ENCODE data around the gene TAF10. TPM values are rescaled to one million over a fixed set of nuclear protein-coding genes. Genes with fewer than 3 reads are reported as not detected.

TAF10 gene
- polyA plus RNA-seq, 4 donors: 62.6 to 133 (median 105) TPM

DNA sequence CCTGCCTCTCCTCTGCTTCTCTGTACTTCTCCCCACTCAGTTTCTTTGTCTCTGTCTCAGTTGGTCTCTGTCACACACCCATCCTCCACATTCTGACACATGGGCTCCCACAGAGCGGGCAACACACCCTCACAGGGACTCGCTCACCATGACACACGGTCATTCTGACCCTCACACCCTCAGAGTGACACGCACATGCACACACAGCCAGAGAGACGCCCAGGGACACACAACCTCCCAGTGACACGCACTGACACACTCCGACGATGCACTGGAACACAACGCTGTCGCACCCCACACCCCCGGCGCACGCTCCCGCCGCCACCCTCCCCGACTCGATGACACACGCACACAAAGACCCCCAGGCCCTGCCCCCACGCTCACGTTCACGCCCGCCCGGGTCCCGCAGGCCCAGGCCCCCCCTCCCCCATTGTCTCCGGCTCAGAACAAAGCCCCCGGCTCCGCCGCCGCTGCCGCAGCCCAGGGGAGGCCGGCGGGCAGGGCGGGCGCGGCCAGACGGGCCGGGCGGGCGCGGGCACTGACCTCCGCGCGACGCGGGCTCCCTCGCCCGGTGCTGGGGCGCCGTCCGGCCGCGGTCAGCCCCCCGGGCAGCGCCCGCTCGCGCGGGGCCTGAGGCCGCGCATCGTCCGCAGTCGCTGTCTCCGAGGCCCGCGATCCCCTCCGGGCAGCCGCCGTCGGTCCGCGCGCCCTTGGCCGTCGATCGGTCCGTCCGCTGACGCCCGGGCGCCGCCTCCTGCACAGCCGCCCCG is 43.2 kb upstream of the TAF10 start:
- Histone ChIP-seq H3K36me3 (ENCODE audit: control insufficient read depth in 3 of 3, insufficient read depth in 2 of 3, low read depth in 1 of 3, low read length in 3 of 3) (peaks cover 0 to 1% (median 0%) of the 10 kb centered on the region in 3 donors), H3K27ac (ENCODE audit: low read depth in 1 of 3, low read length in 2 of 3) (peak overlapping the region in 2 of 3 donors; percentile 55 to 75), H3K4me1 (ENCODE audit: control insufficient read depth in 3 of 3, insufficient read depth in 2 of 3, low read depth in 1 of 3, low read length in 2 of 3) (peaks cover 0 to 3% (median 0%) of the 10 kb centered on the region in 3 donors), H3K27me3 (ENCODE audit: control insufficient read depth in 3 of 3, insufficient read depth in 3 of 3, low read length in 3 of 3) (peaks cover 0 to 51% (median 0%) of the 10 kb centered on the region in 3 donors), H3K9me3 (ENCODE audit: control insufficient read depth in 2 of 2, insufficient read depth in 1 of 2, low read depth in 1 of 2, low read length in 1 of 2) (no peaks in the 10 kb centered on the region), H3K4me3 (ENCODE audit: low read depth in 1 of 3, low read length in 3 of 3) (peak overlapping the region; percentile 21 to 55 (median 54))
- FAIRE-seq: no peak
- 3 to 14% (median 8%) methylated on average over 27 to 84 of the region's 84 CpGs for WGBS, 3 donors
- peak in 1 of 2 donors; percentile 40 for DNase-seq

DNA sequence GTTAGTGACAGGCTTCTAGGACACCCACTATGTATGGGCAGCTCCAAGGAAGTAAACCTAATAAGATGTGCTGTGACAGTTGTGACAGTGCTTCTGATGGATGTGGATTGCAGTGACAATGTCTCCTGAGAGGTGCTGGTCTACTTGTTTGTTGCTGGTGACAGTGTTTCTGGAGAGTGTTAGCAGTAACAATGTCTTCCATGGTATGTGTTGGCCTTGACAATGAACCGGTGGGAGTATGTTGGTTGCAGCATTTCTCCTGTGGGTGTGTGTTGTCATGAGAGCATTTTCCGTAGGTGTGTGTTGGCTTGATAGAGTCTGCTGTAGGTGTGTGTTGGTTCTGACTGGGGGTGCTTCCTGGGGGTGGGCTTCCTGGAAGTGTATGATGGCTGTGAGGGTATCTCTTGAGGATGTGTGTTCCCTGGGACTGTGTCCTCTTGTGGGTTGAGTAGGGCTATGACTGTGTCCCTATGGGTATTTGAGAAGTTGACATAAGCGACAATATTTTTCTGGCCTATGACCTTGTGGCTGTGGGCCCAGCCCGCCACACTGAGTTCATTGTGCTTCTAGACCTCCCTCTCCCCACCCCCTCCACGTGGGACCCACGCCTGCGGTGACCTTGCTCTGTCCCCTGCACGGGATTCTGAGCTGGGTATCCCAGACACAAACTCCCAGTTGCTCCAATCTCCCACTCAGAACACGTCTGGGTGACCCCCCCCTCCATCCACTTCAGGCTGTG is 42.4 kb upstream of the TAF10 start:
- Histone ChIP-seq H3K27ac (ENCODE audit: low read depth in 1 of 3, low read length in 2 of 3) (peak overlapping the region in 2 of 3 donors; percentile 55 to 71), H3K4me3 (ENCODE audit: low read depth in 1 of 3, low read length in 3 of 3) (peak overlapping the region in 1 of 3 donors; percentile 55), H3K27me3 (ENCODE audit: control insufficient read depth in 3 of 3, insufficient read depth in 3 of 3, low read length in 3 of 3) (peaks cover 0 to 58% (median 0%) of the 10 kb centered on the region in 3 donors), H3K4me1 (ENCODE audit: control insufficient read depth in 3 of 3, insufficient read depth in 2 of 3, low read depth in 1 of 3, low read length in 2 of 3) (peaks cover 0 to 3% (median under 1%) of the 10 kb centered on the region in 3 donors), H3K36me3 (ENCODE audit: control insufficient read depth in 3 of 3, insufficient read depth in 2 of 3, low read depth in 1 of 3, low read length in 3 of 3) (peaks cover 0 to 3% (median 0%) of the 10 kb centered on the region in 3 donors), H3K9me3 (ENCODE audit: control insufficient read depth in 2 of 2, insufficient read depth in 1 of 2, low read depth in 1 of 2, low read length in 1 of 2) (no peaks in the 10 kb centered on the region)
- 52 to 55% (median 54%) methylated on average over 9 of the region's 9 CpGs for WGBS, 3 donors
- DNase-seq (no peak), FAIRE-seq (no peak)

DNA sequence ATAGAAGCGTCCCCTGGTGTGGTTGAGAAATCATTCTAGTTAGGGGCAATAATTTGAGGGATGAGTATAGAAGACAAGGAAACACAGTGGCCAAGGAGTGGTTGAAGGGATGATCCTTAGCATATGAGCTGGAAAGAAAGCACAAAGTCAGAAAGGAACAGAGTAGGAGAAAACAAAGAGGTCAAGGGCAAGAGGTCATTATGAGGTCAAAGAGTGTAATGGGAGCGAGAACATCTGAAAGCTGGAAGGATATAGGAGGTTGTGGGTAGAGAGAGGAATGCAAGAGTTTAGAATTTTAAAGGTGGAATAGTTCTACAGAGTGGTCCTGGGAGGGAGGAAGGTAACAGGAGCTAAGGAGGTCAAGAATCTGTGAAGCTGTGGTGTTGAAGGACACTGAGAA is 41.6 kb upstream of the TAF10 start:
- Histone ChIP-seq H3K27ac (ENCODE audit: low read depth in 1 of 3, low read length in 2 of 3) (no peak overlapping the region), H3K36me3 (ENCODE audit: control insufficient read depth in 3 of 3, insufficient read depth in 2 of 3, low read depth in 1 of 3, low read length in 3 of 3) (peaks cover 0 to 3% (median 0%) of the 10 kb centered on the region in 3 donors)
- 87 to 95% (median 92%) methylated on average over 2 of the region's 2 CpGs for WGBS, 3 donors

DNA sequence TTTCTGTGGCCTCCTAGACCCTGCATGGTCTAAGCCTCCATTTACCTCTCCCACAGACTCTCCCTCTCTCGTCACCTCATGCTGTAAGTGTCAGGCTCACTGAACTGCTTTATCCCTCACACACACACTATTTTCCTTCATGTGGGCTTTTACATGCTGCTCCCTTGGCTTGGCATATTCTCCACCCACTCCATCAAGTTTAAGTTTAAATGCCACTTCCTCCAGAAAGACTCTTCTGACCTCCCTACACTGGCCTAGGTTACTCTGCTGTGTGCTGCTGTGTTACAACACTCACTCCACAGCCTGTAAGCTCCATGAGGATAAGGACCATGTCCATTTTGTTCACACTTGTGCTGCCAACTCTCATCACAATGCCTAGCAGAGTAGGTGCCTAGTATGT is 41.1 kb upstream of the TAF10 start:
- Histone ChIP-seq H3K27me3 (ENCODE audit: control insufficient read depth in 3 of 3, insufficient read depth in 3 of 3, low read length in 3 of 3) (peaks cover 0 to 55% (median 0%) of the 10 kb centered on the region in 3 donors), H3K27ac (ENCODE audit: low read depth in 1 of 3, low read length in 2 of 3) (no peak overlapping the region), H3K4me3 (ENCODE audit: low read depth in 1 of 3, low read length in 3 of 3) (no peak overlapping the region), H3K36me3 (ENCODE audit: control insufficient read depth in 3 of 3, insufficient read depth in 2 of 3, low read depth in 1 of 3, low read length in 3 of 3) (peaks cover 0 to 3% (median 0%) of the 10 kb centered on the region in 3 donors), H3K9me3 (ENCODE audit: control insufficient read depth in 2 of 2, insufficient read depth in 1 of 2, low read depth in 1 of 2, low read length in 1 of 2) (no peaks in the 10 kb centered on the region), H3K4me1 (ENCODE audit: control insufficient read depth in 3 of 3, insufficient read depth in 2 of 3, low read depth in 1 of 3, low read length in 2 of 3) (peaks cover 0 to 6% (median 3%) of the 10 kb centered on the region in 3 donors)
- no peak for FAIRE-seq
- DNase-seq: no peak
- WGBS, 3 donors: 89 to 96% (median 91%) methylated on average over 1 of the region's 1 CpG

More for the DNA sequence above, 41.6 kb upstream of the TAF10 start:
- no peak for FAIRE-seq
- H3K9me3 ChIP-seq (ENCODE audit: control insufficient read depth in 2 of 2, insufficient read depth in 1 of 2, low read depth in 1 of 2, low read length in 1 of 2): no peaks in the 10 kb centered on the region
- no peak for DNase-seq
- peaks cover 0 to 3% (median 3%) of the 10 kb centered on the region in 3 donors for H3K4me1 ChIP-seq (ENCODE audit: control insufficient read depth in 3 of 3, insufficient read depth in 2 of 3, low read depth in 1 of 3, low read length in 2 of 3)
- no peak overlapping the region for H3K4me3 ChIP-seq (ENCODE audit: low read depth in 1 of 3, low read length in 3 of 3)
- H3K27me3 ChIP-seq (ENCODE audit: control insufficient read depth in 3 of 3, insufficient read depth in 3 of 3, low read length in 3 of 3): peaks cover 0 to 55% (median 0%) of the 10 kb centered on the region in 3 donors

DNA sequence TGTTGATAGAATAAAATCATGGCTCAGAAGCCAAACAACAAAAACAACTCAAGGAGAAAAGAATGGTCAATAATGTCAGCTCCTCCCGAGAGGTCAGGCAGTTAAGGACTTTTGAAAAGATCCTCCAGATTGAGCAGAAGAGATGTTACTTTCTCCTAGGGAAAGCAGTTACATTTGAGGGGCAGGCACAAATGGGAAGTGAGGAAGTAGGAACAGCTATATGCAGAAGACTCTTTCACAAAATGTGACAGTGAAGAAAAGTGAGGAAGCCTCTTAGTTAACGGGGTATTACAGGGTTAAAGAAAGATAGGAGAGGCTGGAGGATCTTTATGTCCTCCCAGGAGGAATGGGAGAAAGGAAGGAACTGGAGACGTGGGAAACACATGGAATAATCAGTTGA is 40.2 kb upstream of the TAF10 start:
- Histone ChIP-seq H3K36me3 (ENCODE audit: control insufficient read depth in 3 of 3, insufficient read depth in 2 of 3, low read depth in 1 of 3, low read length in 3 of 3) (peaks cover 0 to 3% (median 0%) of the 10 kb centered on the region in 3 donors), H3K4me3 (ENCODE audit: low read depth in 1 of 3, low read length in 3 of 3) (no peak overlapping the region), H3K9me3 (ENCODE audit: control insufficient read depth in 2 of 2, insufficient read depth in 1 of 2, low read depth in 1 of 2, low read length in 1 of 2) (no peaks in the 10 kb centered on the region), H3K4me1 (ENCODE audit: control insufficient read depth in 3 of 3, insufficient read depth in 2 of 3, low read depth in 1 of 3, low read length in 2 of 3) (peaks cover 0 to 13% (median 4%) of the 10 kb centered on the region in 3 donors), H3K27me3 (ENCODE audit: control insufficient read depth in 3 of 3, insufficient read depth in 3 of 3, low read length in 3 of 3) (peaks cover 0 to 53% (median 0%) of the 10 kb centered on the region in 3 donors), H3K27ac (ENCODE audit: low read depth in 1 of 3, low read length in 2 of 3) (no peak overlapping the region)
- FAIRE-seq: no peak
- 66 to 73% (median 70%) methylated on average over 3 of the region's 3 CpGs for WGBS, 3 donors
- DNase-seq: no peak

DNA sequence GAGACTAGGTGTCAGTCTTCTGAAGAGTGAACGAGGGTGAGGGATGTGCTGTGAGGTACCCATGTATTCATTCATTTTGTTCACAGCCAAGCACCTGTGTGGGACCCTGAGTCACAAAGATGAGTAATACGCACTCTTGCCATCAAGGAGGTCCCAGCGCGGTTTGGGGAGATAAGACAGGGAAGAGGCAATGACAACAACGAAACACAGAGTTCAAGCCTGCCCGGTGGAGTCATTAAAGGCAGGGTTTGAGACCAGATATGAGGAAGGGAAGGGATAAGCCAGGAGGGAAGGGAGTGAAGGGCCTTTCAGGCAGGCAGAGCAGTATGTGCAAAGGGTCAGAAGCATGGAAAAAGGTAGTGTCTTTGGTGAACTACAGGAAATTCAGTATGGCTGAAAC is 39.0 kb upstream of the TAF10 start:
- no peaks in the 10 kb centered on the region for H3K9me3 ChIP-seq (ENCODE audit: control insufficient read depth in 2 of 2, insufficient read depth in 1 of 2, low read depth in 1 of 2, low read length in 1 of 2)
- DNase-seq: no peak
- WGBS, 3 donors: 35 to 60% (median 49%) methylated on average over 6 of the region's 6 CpGs
- H3K4me1 ChIP-seq (ENCODE audit: control insufficient read depth in 3 of 3, insufficient read depth in 2 of 3, low read depth in 1 of 3, low read length in 2 of 3): peaks cover 0 to 20% (median 6%) of the 10 kb centered on the region in 3 donors
- peaks cover 0 to 3% (median 0%) of the 10 kb centered on the region in 3 donors for H3K36me3 ChIP-seq (ENCODE audit: control insufficient read depth in 3 of 3, insufficient read depth in 2 of 3, low read depth in 1 of 3, low read length in 3 of 3)
- no peak for FAIRE-seq
- H3K27me3 ChIP-seq (ENCODE audit: control insufficient read depth in 3 of 3, insufficient read depth in 3 of 3, low read length in 3 of 3): peaks cover 0 to 41% (median 0%) of the 10 kb centered on the region in 3 donors
- H3K27ac ChIP-seq (ENCODE audit: low read depth in 1 of 3, low read length in 2 of 3): no peak overlapping the region
- no peak overlapping the region for H3K4me3 ChIP-seq (ENCODE audit: low read depth in 1 of 3, low read length in 3 of 3)

DNA sequence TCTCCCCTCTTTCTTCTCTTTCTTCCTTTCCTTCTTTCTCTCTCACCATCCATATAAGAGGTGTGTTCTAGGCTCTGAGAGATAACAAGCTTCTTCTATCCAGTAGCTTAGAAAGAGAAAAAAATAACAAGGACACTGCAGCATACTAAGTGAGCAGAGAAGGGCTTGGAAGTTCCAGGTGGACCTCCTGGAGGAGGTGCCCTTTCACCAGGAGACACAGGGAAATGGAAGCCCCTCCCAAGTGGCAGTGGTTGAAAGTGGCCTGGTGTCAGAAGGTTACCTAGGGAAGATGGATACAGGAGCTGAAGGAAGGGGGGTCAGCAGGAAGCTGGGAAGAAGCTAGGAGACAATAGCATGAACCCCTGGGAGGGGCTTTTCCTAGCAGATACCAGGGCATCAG is 38.1 kb upstream of the TAF10 start:
- Histone ChIP-seq H3K27me3 (ENCODE audit: control insufficient read depth in 3 of 3, insufficient read depth in 3 of 3, low read length in 3 of 3) (peaks cover 0 to 37% (median 0%) of the 10 kb centered on the region in 3 donors), H3K27ac (ENCODE audit: low read depth in 1 of 3, low read length in 2 of 3) (no peak overlapping the region), H3K4me1 (ENCODE audit: control insufficient read depth in 3 of 3, insufficient read depth in 2 of 3, low read depth in 1 of 3, low read length in 2 of 3) (peaks cover 0 to 20% (median 6%) of the 10 kb centered on the region in 3 donors), H3K4me3 (ENCODE audit: low read depth in 1 of 3, low read length in 3 of 3) (no peak overlapping the region), H3K9me3 (ENCODE audit: control insufficient read depth in 2 of 2, insufficient read depth in 1 of 2, low read depth in 1 of 2, low read length in 1 of 2) (no peaks in the 10 kb centered on the region), H3K36me3 (ENCODE audit: control insufficient read depth in 3 of 3, insufficient read depth in 2 of 3, low read depth in 1 of 3, low read length in 3 of 3) (peaks cover 0 to 3% (median 0%) of the 10 kb centered on the region in 3 donors)
- FAIRE-seq: no peak
- no peak for DNase-seq

DNA sequence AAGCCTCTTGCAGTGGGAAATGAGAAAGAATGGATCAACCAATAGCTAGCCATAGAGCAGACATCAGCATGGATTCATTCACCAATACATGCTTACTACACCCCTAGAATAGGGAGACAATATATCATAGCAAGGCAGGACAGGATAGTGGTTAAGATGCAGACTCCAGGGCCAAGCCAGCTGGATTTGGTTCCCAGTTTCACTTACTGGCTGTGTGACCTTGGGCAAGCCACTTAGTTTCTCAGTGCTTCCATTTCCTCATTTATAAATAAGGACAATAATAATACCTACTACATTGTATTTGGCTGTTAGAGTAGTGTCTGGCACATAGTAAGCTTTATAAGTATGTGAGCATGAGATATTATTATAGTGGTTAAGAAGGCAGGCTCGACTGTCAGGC is 36.5 kb upstream of the TAF10 start:
- Histone ChIP-seq H3K27ac (ENCODE audit: low read depth in 1 of 3, low read length in 2 of 3) (no peak overlapping the region), H3K4me1 (ENCODE audit: control insufficient read depth in 3 of 3, insufficient read depth in 2 of 3, low read depth in 1 of 3, low read length in 2 of 3) (peaks cover 0 to 18% (median 6%) of the 10 kb centered on the region in 3 donors), H3K9me3 (ENCODE audit: control insufficient read depth in 2 of 2, insufficient read depth in 1 of 2, low read depth in 1 of 2, low read length in 1 of 2) (no peaks in the 10 kb centered on the region), H3K27me3 (ENCODE audit: control insufficient read depth in 3 of 3, insufficient read depth in 3 of 3, low read length in 3 of 3) (peaks cover 0 to 21% (median 0%) of the 10 kb centered on the region in 3 donors), H3K36me3 (ENCODE audit: control insufficient read depth in 3 of 3, insufficient read depth in 2 of 3, low read depth in 1 of 3, low read length in 3 of 3) (peaks cover 0 to 3% (median 0%) of the 10 kb centered on the region in 3 donors), H3K4me3 (ENCODE audit: low read depth in 1 of 3, low read length in 3 of 3) (no peak overlapping the region)
- DNase-seq (no peak), FAIRE-seq (no peak)
- 58 to 74% (median 63%) methylated on average over 1 of the region's 1 CpG for WGBS, 3 donors
